Measurements from ENCODE around the gene DAPK1.

DAPK1 gene

GRCh38 chr9:87653941-87654340, 156.3 kb downstream of the DAPK1 start:
- no peak for TF ChIP-seq CTCF (IDR thresholded peaks at IDR 0.05; ENCODE audit: extremely low read depth, missing control alignments)
- no peak for DNase-seq (ENCODE audit: low spot score)

- no peak for DNase-seq (ENCODE audit: low spot score)
These were observed 158.1 kb downstream of the DAPK1 start for GRCh38 chr9:87655731-87656130.

DNA sequence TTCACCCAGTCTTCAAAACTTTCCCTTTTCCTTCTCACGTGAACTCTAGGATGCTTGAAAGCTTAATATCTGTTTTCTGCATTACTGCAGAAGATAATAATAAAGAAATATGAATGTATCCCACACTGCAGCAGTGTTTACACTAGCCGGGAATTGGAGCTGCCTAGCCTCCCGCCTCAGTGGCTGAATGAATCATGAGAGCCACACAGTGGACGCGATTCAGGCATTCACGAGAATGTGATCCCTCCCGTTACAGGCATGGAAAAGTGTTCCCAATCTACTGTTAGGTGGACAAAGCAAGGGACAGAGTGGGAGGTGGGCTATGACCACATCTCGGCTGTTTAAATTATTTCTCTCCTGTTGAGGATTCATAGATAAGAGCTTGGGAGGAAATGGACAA, 158.8 kb downstream of the DAPK1 start:
- no peak for TF ChIP-seq CTCF (IDR thresholded peaks at IDR 0.05; ENCODE audit: extremely low read depth, missing control alignments)
- DNase-seq (ENCODE audit: low spot score), result no peak

More at GRCh38 chr9:87655731-87656130, 158.1 kb downstream of the DAPK1 start:
- no peak for TF ChIP-seq CTCF (IDR thresholded peaks at IDR 0.05; ENCODE audit: extremely low read depth, missing control alignments)

GRCh38 chr9:87657190-87657589, 159.5 kb downstream of the DAPK1 start:
- no peak for TF ChIP-seq CTCF (IDR thresholded peaks at IDR 0.05; ENCODE audit: extremely low read depth, missing control alignments)
- no peak for DNase-seq (ENCODE audit: low spot score)

- no peak for TF ChIP-seq CTCF (IDR thresholded peaks at IDR 0.05; ENCODE audit: extremely low read depth, missing control alignments)
- DNase-seq (ENCODE audit: low spot score), result no peak
These were observed 160.2 kb downstream of the DAPK1 start for GRCh38 chr9:87657893-87658292.

DNA sequence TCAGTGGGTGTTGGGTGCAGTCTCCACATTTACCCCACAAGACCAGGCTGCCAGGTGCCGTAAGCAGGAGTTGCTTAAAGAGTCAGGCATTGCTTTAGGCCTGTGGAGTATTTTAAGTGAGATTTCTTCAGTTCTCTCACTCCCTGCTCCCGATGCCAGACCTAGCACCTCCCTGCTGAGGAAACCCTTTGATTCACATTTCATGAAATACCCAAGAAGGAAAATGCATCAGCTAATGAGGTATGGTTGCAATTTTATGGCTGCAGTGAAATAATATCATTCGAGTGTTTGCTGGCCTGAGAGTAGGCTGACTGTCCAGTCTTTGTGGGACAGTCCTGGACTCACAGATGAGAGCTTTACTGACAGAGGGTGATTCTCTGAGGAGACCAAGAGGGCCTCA, 160.8 kb downstream of the DAPK1 start:
- no peak for DNase-seq (ENCODE audit: low spot score)
- no peak for TF ChIP-seq CTCF (IDR thresholded peaks at IDR 0.05; ENCODE audit: extremely low read depth, missing control alignments)

- DNase-seq (ENCODE audit: low spot score), result no peak
- no peak for TF ChIP-seq CTCF (IDR thresholded peaks at IDR 0.05; ENCODE audit: extremely low read depth, missing control alignments)
These were observed 162.1 kb downstream of the DAPK1 start for GRCh38 chr9:87659534-87660419.
